ENCODE results near the gene SYTL1. TPM values are rescaled to one million over a fixed set of nuclear protein-coding genes. Genes with fewer than 3 reads are reported as not detected.

The SYTL1 gene
- total and polyA plus RNA-seq, 9 of the 15 experiments (the other 6 are each of a cell fraction or from before 2014, with no cell fraction given): 0.04 to 9.3 (median 1.7) TPM

- TF ChIP-seq, protein P1, sequence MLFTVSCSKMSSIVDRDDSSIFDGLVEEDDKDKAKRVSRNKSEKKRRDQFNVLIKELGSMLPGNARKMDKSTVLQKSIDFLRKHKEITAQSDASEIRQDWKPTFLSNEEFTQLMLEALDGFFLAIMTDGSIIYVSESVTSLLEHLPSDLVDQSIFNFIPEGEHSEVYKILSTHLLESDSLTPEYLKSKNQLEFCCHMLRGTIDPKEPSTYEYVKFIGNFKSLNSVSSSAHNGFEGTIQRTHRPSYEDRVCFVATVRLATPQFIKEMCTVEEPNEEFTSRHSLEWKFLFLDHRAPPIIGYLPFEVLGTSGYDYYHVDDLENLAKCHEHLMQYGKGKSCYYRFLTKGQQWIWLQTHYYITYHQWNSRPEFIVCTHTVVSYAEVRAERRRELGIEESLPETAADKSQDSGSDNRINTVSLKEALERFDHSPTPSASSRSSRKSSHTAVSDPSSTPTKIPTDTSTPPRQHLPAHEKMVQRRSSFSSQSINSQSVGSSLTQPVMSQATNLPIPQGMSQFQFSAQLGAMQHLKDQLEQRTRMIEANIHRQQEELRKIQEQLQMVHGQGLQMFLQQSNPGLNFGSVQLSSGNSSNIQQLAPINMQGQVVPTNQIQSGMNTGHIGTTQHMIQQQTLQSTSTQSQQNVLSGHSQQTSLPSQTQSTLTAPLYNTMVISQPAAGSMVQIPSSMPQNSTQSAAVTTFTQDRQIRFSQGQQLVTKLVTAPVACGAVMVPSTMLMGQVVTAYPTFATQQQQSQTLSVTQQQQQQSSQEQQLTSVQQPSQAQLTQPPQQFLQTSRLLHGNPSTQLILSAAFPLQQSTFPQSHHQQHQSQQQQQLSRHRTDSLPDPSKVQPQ (CRISPR knock-in tag; IDR thresholded peaks at IDR 0.05; ENCODE audit: borderline replicate concordance): no peak
- TF ChIP-seq CBX5 (IDR thresholded peaks at IDR 0.05; ENCODE audit: borderline replicate concordance, low read depth): no peak
- TF ChIP-seq, protein P2, sequence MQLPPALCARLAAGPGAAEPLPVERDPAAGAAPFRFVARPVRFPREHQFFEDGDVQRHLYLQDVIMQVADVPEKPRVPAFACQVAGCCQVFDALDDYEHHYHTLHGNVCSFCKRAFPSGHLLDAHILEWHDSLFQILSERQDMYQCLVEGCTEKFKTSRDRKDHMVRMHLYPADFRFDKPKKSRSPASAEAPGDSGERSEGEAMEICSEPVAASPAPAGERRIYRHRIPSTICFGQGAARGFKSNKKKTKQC (CRISPR knock-in tag; IDR thresholded peaks at IDR 0.05): no peak; the same call in 1 of the 2 replicates
- no peak for TF ChIP-seq HDAC3 (IDR thresholded peaks at IDR 0.05; ENCODE audit: borderline replicate concordance, partially characterized antibody)
- peak in 1 of 2 experiments; percentile 81; a peak in 3 of 4 replicates for TF ChIP-seq FOXK2 (conservative IDR thresholded peaks at IDR 0.05 in 1 of 2, IDR thresholded peaks at IDR 0.05 in 1 of 2; ENCODE audit: low read depth in 2 of 2)
- TF ChIP-seq TFE3 (CRISPR knock-in tag; IDR thresholded peaks at IDR 0.05): no peak
- TF ChIP-seq SNIP1 (IDR thresholded peaks at IDR 0.05; ENCODE audit: low read depth): no peak
- no peak for TF ChIP-seq ZNF764 (CRISPR knock-in tag; IDR thresholded peaks at IDR 0.05; ENCODE audit: low read depth)
- no peak for TF ChIP-seq PTRF (tag; IDR thresholded peaks at IDR 0.05)
- TF ChIP-seq MCM2 (IDR thresholded peaks at IDR 0.05; ENCODE audit: low read depth): no peak
- no peak for TF ChIP-seq SRSF1 (IDR thresholded peaks at IDR 0.05; ENCODE audit: low read depth, low read length)
- peak; percentile 52; the same call in 1 of the 2 replicates for TF ChIP-seq BCOR (IDR thresholded peaks at IDR 0.05)
- peak in 1 of 2 experiments; percentile 12; a peak in 1 of 4 replicates for TF ChIP-seq TBL1XR1 (IDR thresholded peaks at IDR 0.05; ENCODE audit: low read length in 2 of 2)
- TF ChIP-seq DIDO1 (tag; IDR thresholded peaks at IDR 0.05; ENCODE audit: low read depth): no peak
- TF ChIP-seq ZNF282 (CRISPR knock-in tag; IDR thresholded peaks at IDR 0.05): peak; percentile 80; the same call in 1 of the 2 replicates
- peak; percentile 70 for TF ChIP-seq POLR2A (conservative IDR thresholded peaks at IDR 0.05)
- no peak for TF ChIP-seq ZNF121 (CRISPR knock-in tag; conservative IDR thresholded peaks at IDR 0.05)
- no peak for TF ChIP-seq THAP7 (CRISPR knock-in tag; IDR thresholded peaks at IDR 0.05)
- 0 out of 2 replicates have a peak, but pooled peaks have one; percentile 18 for TF ChIP-seq THRAP3 (IDR thresholded peaks at IDR 0.05; ENCODE audit: borderline replicate concordance)
- no peak for TF ChIP-seq ZNF347 (CRISPR knock-in tag; IDR thresholded peaks at IDR 0.05; ENCODE audit: low read depth)
- TF ChIP-seq TAF1 (IDR thresholded peaks at IDR 0.05; ENCODE audit: control insufficient read depth, extremely low read depth, insufficient read depth, low read length, severe bottlenecking): peak; percentile 69
- no peak; the same call in 1 of the 2 replicates for TF ChIP-seq ZBTB1 (CRISPR knock-in tag; IDR thresholded peaks at IDR 0.05; ENCODE audit: borderline replicate concordance, low read depth)
- TF ChIP-seq, protein P3, sequence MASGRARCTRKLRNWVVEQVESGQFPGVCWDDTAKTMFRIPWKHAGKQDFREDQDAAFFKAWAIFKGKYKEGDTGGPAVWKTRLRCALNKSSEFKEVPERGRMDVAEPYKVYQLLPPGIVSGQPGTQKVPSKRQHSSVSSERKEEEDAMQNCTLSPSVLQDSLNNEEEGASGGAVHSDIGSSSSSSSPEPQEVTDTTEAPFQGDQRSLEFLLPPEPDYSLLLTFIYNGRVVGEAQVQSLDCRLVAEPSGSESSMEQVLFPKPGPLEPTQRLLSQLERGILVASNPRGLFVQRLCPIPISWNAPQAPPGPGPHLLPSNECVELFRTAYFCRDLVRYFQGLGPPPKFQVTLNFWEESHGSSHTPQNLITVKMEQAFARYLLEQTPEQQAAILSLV (tag; IDR thresholded peaks at IDR 0.05): no peak; the same call in 1 of the 2 replicates
Observed at GRCh38 chr1:27392096-27392777, 50.4 kb downstream of the SYTL1 start, which contains the start of gene GPR3 (continued).

Data from K562 (cell line).